GM18508 (cell line): Measurements from ENCODE around the gene TXNL4B.

Experiments
- ATAC-seq: cut with Tn5 transposase; IDR thresholded peaks from one replicate; pipeline ENCODE4 v1.9.1; 2021; ENCODE audit warnings: moderate number of reproducible peaks; ENCODE audit not compliant: insufficient read depth, unreplicated experiment

The TXNL4B gene

GRCh38 chr16:72093448-72094265 lies at the start of gene TXNL4B, which contains the start of gene DHX38:
TSS of gene TXNL4B (minus strand) at chr16:72093620. CDS start at chr16:72090749, 2,871 bp downstream.
TSS of gene DHX38 (plus strand) at chr16:72093847. CDS start at chr16:72096158, 2,311 bp downstream.
- peak; percentile 96 for ATAC-seq

- ATAC-seq: no peak
Measured at GRCh38 chr16:72142476-72142875, 49.1 kb upstream of the TXNL4B start.

DNA sequence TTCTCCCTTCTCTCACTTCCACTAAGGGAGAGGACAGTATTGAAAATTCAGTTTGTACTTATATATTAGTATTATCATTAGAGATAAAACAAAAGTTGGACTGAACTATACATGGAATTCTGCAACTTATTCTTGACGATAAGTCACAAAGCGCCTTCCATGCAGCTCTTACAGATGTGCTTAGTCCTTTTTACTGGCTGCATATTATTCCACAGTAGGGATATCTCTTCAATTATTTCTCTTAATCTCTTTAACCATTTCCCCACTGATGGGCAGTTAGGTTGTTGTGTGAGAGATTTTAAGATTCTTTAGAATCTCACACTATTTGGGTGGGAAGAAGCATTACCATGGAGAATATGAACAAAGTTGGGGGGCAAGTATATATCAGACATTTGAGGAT lies 46.5 kb upstream of the TXNL4B start:
- ATAC-seq: no peak

DNA sequence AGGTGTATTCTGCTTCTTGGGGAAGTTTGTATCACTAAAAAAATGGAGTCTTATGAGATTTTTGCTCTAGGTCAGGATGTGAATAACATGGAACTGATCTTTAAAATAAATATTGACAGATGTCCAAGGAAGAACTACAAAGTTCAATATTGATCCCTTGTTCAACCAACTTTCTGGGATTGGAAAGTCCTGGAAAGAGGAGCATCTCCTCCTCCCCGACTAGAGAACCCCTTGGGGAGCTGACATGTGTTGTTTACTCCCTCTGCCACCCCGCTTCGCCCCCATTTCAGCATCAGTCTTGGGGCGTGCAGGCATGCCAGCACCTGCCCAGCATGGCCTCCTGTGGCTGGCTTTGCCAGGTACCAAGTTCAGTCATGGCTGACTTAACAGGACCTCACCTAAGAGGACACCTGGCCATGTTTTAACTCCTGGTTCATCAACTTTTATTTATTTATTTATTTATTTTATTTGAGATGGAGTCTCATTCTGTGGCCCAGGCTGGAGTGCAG lies 44.7 kb upstream of the TXNL4B start:
- ATAC-seq: no peak

- ATAC-seq: no peak
Measured at GRCh38 chr16:72137380-72138063, 44.1 kb upstream of the TXNL4B start.

- ATAC-seq: no peak
Measured at GRCh38 chr16:72134507-72134906, 41.1 kb upstream of the TXNL4B start.

- ATAC-seq: no peak
Measured at GRCh38 chr16:72132726-72133125, 39.3 kb upstream of the TXNL4B start.

DNA sequence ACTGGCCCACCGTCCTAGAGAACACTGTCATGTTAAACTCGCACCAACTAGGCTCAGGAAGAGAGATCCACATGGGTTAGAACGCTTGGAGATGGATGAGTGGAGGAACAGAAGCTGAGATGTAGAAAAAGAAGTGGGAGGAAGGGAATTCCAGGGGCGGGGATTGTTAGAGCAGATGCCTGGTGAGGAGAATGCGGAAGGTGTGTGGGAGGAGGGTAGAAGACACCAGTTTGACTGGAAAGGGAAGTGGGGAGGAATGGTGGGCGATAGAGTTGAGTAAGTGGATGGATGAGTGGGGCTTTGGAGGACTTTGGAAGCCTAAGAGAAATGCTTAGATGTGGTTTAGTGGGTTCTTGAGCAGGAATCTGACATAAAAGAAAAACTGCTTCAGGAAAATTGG lies 37.6 kb upstream of the TXNL4B start:
- no peak for ATAC-seq

- ATAC-seq: no peak
Measured at GRCh38 chr16:72129976-72130656, 36.7 kb upstream of the TXNL4B start.

DNA sequence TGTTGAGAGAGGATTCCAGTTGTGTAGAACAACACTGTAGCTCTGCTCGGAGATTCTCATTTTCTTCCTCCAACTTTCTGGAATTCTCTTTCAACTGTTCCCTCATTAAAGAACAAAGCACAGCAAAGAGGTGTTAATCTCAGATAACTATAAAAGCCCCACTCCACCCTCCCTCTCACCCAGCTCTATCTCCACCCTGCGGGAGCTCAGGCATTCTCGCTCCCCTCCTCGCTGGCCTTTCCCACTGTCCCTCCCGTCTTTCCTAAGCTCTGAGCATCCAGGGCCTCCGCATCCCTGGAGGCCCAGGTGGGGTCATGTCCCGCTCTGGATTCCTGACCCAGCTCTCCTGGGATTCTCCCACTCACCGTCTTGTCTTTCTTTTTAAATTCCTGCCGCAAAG lies 35.3 kb upstream of the TXNL4B start:
- ATAC-seq: no peak

- ATAC-seq: no peak
Measured at GRCh38 chr16:72126429-72126765, 33.0 kb upstream of the TXNL4B start.

- no peak for ATAC-seq
Measured at GRCh38 chr16:72125635-72126428, 32.4 kb upstream of the TXNL4B start.

DNA sequence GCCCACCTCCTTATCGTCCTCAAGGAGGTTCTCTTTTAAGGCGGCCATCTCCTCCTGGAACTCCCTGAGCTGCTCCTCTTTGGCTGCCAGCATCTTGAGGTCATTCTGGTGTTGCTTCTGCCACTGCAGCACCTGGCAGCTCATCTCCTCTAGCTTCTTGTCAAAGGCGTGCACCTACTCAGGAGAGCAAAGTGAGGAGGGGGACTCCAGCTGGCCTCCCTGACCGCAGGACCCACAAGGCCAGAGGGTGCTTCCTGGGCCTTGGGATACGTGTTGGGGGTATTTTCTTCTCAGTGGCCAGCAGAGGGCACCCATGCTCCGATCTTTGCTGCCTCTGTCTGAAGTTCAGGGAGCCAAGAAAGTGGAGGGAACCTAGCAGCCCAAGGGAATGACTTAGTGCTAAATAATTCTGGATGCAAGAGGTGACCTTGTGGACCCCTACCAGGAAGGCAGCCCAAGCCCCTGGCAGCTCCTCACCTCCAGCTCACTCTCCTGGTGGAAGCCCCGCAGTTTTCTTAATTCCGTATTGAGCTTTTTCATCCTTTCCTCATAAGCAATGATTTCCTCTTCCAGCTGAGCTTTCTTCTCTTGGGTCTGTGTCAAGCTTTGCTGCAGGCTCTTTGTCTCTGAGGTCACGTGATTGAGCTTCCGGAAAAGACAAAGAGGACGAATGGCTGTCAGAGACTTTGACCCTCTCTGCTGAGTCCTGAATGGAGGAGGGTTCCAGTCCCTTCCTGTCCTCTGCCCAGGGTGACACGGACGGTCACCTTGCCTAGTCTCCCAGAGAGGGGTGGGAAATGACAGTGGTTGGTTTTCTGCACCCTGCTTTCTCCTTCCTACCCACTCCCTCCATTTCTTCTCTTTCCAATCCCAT lies 31.6 kb upstream of the TXNL4B start:
- ATAC-seq: no peak

DNA sequence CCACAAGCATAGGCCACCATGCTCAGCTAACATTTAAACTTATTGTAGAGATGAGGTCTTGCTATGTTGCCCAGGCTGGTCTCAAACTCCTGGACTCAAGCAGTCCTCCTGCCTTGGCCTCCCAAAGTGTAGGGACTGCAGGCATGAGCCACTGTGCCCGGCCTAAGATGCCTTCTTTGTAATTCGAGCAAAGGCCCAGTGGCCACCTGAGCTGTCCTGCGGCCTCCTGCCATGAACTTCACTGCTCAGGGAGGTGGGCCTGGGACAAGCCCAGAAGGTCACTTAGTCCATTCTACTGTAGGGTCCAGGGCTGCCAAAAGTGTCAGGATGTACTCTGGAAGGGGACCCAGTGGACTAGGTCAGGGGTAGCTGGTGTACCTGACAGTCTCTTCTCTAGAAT lies 30.7 kb upstream of the TXNL4B start:
- no peak for ATAC-seq

GRCh38 chr16:72123426-72123825 lies 30.0 kb upstream of the TXNL4B start:
- ATAC-seq: no peak

DNA sequence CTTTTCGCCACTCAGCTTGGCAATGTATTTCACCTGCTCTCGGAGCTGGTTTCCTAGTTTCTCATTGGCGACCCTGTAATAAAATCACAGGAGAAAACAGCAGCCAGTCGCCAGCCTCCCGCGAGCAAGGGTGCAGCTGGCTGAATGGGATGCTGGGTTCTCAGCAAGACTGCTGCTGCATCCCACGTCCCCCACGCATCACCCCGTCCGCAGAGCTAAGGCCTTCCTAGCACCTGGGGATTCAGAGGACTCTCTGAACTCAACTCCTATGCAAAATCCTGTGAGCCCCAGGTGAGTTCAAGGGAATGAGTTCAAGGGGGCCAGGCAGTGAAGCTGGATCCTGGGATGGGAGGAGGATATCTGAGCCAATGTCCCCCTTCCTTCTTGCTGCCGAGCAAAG lies 29.5 kb upstream of the TXNL4B start:
- no peak for ATAC-seq

DNA sequence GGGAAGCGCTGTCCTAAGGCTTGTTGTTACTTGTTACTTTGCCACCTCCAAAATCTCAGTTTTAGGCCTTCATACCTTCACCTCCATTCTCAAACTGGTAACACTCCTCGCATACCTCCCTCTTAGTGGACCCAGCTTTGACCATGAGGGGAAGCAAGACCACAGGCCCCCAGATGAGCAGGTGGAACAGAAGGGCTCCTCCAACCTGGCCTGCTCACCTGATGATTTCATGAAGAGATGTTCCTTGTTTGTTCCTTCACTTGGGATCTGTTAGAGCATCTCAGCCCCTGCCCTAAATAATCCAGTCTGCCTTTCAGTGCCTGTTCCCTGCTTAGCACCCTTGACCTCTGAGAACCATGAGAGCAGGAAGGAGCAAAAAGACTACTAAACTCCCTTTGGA lies 28.9 kb upstream of the TXNL4B start:
- no peak for ATAC-seq

- no peak for ATAC-seq
Measured at GRCh38 chr16:72120026-72120425, 26.6 kb upstream of the TXNL4B start.

DNA sequence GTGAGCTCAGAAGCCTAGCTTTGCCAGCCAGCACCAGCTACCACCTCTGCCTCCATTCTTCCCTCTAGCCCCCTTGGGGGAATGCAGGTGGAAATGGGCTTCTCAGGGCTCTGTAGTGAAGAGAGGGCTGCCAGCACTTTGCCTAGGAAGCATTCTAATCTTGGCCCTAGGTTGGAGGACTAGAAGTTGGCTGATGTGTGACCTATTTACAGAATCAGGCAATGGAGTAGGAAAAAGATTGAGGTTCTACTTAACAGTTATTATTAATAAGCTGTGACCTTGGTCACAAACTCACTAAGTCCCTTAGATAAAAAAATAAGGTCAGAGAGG lies 20.2 kb upstream of the TXNL4B start:
- ATAC-seq: no peak
